ENCODE measurements around the gene KAZN. TPM values are rescaled to one million over a fixed set of nuclear protein-coding genes. Genes with fewer than 3 reads are reported as not detected.

The KAZN gene
- total and polyA plus RNA-seq, 11 donors, result 0.65 to 6.5 (median 2.3) TPM

DNA sequence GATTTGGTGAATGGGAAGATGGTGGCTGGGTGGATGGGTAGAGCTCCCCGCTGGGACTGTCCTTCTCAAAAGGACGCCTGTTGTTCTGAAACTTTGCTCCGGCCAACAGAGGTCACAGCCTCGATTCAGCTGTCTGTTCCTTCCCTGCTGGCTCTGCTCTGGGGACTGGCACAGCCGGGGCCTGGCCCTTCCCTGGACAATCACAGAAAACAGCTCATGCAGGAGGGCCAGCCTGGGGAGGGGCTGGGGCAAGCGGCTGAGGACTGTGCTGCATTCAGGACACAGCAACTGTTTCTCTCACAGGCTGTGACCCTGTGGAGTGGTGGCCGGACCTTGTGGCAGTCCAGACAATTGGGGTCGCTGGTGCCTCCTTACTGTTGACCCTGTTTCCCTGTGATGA, 444.4 kb downstream of the KAZN start:
- 81 to 86% (median 84%) methylated on average over 8 of the region's 8 CpGs for WGBS, 4 donors
- no peaks in the 10 kb centered on the region for H3K36me3 ChIP-seq
- intact Hi-C loops (cut with DNase I), result loop anchor here in 7 of 10 donors (10.0 kb wide), 6 partner anchors 258 to 1378 kb away; no protein-coding TSS in a partner anchor
- no peaks in the 10 kb centered on the region for H3K9me3 ChIP-seq
- DNase-seq (no peak), ATAC-seq (no peak)
- no peaks in the 10 kb centered on the region for H3K4me1 ChIP-seq
- no peak overlapping the region for H3K4me3 ChIP-seq
- no peaks in the 10 kb centered on the region for H3K27me3 ChIP-seq
- no peak for TF ChIP-seq POLR2A (IDR thresholded peaks at IDR 0.05)
- TF ChIP-seq, protein P1, sequence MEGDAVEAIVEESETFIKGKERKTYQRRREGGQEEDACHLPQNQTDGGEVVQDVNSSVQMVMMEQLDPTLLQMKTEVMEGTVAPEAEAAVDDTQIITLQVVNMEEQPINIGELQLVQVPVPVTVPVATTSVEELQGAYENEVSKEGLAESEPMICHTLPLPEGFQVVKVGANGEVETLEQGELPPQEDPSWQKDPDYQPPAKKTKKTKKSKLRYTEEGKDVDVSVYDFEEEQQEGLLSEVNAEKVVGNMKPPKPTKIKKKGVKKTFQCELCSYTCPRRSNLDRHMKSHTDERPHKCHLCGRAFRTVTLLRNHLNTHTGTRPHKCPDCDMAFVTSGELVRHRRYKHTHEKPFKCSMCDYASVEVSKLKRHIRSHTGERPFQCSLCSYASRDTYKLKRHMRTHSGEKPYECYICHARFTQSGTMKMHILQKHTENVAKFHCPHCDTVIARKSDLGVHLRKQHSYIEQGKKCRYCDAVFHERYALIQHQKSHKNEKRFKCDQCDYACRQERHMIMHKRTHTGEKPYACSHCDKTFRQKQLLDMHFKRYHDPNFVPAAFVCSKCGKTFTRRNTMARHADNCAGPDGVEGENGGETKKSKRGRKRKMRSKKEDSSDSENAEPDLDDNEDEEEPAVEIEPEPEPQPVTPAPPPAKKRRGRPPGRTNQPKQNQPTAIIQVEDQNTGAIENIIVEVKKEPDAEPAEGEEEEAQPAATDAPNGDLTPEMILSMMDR (IDR thresholded peaks at IDR 0.05), result no peak
- H3K27ac ChIP-seq, result no peak overlapping the region

DNA sequence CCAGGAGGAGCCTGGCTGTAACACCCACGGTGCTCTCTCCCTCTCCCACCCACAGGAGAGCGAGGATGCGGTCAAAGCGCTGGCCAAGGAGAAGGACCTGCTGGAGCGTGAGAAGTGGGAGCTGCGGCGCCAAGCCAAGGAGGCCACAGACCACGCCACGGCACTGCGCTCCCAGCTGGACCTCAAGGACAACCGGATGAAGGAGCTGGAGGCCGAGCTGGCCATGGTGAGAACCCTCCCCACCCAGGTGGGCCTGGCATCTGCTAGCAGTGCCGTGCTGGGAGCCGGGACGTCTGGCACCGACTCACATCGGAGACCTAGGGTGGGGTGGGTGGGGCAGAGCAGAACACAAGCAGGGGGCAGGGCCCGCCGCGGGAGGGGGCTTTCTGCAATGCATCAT, 445.4 kb downstream of the KAZN start:
- H3K4me3 ChIP-seq, result no peak overlapping the region
- 91 to 96% (median 92%) methylated on average over 12 to 20 of the region's 20 CpGs for WGBS, 4 donors
- no peak for TF ChIP-seq POLR2A (IDR thresholded peaks at IDR 0.05)
- TF ChIP-seq, protein P1 (IDR thresholded peaks at IDR 0.05), result no peak
- H3K9me3 ChIP-seq, result no peaks in the 10 kb centered on the region
- H3K4me1 ChIP-seq, result no peaks in the 10 kb centered on the region
- H3K36me3 ChIP-seq, result no peaks in the 10 kb centered on the region
- intact Hi-C loops (cut with DNase I), result loop anchor here in 7 of 10 donors (10.0 kb wide), 6 partner anchors 259 to 1379 kb away; no protein-coding TSS in a partner anchor
- DNase-seq (no peak), ATAC-seq (no peak)
- H3K27ac ChIP-seq, result no peak overlapping the region
- no peaks in the 10 kb centered on the region for H3K27me3 ChIP-seq

DNA sequence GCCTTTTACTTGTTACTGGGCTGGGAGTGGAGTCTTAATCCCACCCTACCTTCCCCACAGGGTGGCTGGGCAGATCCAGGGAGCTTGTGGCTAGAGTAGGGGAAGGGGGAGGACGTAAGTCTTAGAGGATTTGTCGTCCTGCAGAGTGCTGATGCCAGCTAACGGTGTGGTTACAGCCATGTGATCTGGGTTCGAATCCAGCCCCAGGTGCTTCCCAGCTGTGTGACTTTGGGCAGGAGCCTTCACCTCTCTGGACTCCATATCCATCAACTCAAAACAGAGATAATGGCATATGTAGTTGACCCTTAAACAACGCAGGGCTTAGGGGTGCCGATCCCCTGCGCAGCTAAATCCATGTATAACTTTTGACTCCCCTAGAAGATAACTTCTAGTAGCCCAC, 446.6 kb downstream of the KAZN start:
- no peak overlapping the region for H3K27ac ChIP-seq
- TF ChIP-seq, protein P1 (IDR thresholded peaks at IDR 0.05), result no peak
- no peak for TF ChIP-seq POLR2A (IDR thresholded peaks at IDR 0.05)
- H3K4me1 ChIP-seq, result no peaks in the 10 kb centered on the region
- WGBS, 4 donors, result 93 to 94% (median 94%) methylated on average over 7 of the region's 7 CpGs
- H3K4me3 ChIP-seq, result no peak overlapping the region
- no peaks in the 10 kb centered on the region for H3K36me3 ChIP-seq
- no peaks in the 10 kb centered on the region for H3K27me3 ChIP-seq
- no peak for ATAC-seq
- DNase-seq, result no peak
- H3K9me3 ChIP-seq, result no peaks in the 10 kb centered on the region
- intact Hi-C loops (cut with DNase I), result loop anchor here (5.0 to 10.0 kb wide), 11 partner anchors 260 to 1380 kb away; no protein-coding TSS in a partner anchor

DNA sequence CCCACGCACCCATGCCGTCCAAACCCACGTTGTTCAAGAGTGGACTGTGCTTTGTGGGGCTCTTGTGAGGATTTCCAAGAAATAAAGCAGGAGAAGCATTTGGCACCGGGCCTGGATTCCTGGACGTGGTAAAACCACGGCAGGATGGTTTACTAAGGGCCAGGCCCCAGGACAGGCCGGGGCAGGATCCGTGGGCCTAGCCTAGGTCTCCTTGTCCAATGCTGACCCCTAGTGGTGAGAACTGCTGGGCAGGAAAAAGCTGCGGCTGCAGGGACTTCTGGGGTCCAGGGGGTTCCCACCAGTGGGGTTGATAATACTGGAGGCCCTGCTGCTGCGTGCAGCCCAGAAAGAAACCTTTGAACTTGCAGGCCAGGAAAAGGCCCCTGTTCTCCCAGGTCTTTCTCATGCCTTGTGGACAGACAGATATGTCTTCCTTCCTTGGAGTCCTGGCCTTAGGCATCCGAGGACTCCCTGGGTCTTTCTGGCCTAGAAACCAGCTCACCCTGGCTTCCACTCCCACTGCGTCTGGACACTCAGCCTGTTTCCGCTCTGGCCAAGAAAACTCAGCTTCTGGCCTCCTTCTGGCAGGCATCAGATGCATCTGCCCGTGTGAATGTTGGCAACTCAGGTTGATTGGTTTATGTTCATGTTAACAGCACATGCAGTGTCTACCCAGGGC, 448.1 kb downstream of the KAZN start:
- ATAC-seq (peak in 3 of 4 donors; percentile 72 to 86 (median 78)), DNase-seq (peak; percentile 61 to 77 (median 65))
- Histone ChIP-seq H3K4me3 (no peak overlapping the region), H3K27me3 (no peaks in the 10 kb centered on the region), H3K4me1 (no peaks in the 10 kb centered on the region), H3K27ac (no peak overlapping the region), H3K9me3 (no peaks in the 10 kb centered on the region), H3K36me3 (no peaks in the 10 kb centered on the region)
- WGBS, 4 donors, result 43 to 56% (median 46%) methylated on average over 10 to 14 of the region's 14 CpGs
- TF ChIP-seq POLR2A (IDR thresholded peaks at IDR 0.05), result no peak
- TF ChIP-seq, protein P1 (IDR thresholded peaks at IDR 0.05), result peak; percentile 88 to 97 (median 92)
- intact Hi-C loops (cut with DNase I), result loop anchor here (1.0 to 10.0 kb wide), 14 partner anchors 262 to 1382 kb away; no protein-coding TSS in a partner anchor
